Measurements from ENCODE around the gene CPNE7.

Gene CPNE7

DNA sequence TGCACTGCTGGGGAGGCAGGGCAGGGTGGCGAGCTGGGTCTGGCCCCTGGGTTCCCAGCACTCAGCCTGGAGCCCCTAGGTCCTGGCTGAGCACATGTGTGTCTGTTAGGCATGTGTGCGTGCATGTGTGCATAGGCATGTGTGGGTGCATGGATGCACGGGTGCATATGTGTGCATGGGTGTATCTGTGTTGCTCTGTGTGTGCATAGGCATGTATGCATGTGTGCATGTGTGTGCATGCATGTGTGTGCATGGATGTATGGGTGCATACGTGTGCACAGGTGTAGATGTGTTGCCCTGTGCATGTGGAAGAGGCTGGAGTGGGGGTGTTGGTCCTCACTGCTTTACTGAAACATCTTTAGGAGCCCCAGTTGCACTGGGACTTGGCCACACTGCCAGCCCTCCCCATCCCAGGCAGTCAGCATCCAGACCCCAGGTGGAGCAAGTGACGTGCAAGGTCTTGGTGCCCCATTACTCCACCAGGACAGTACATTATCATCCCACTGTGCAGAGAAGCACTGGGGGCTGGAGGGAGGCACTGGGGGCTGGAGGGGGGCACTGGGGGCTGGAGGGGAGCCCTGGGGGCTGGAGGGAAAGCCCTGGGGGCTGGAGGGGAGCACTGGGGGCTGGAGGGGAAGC, 27.5 kb downstream of the CPNE7 start:
- Histone ChIP-seq H3K9me3 (ENCODE audit: control insufficient read depth in 1 of 2, low read length in 2 of 2) (no peaks in the 10 kb centered on the region), H3K27me3 (ENCODE audit: control insufficient read depth in 1 of 2, insufficient read depth in 2 of 2, low read length in 2 of 2) (peaks cover 4% of the 10 kb centered on the region in 2 donors), H3K9ac (ENCODE audit: low read depth in 1 of 2, low read length in 2 of 2) (no peak overlapping the region), H3K4me3 (ENCODE audit: low read depth in 1 of 2, low read length in 2 of 2) (no peak overlapping the region), H3K4me1 (ENCODE audit: control insufficient read depth in 1 of 2, insufficient read depth in 2 of 2, low read length in 2 of 2) (peaks cover 4 to 10% of the 10 kb centered on the region in 2 donors), H3K27ac (ENCODE audit: low read depth, low read length) (no peak overlapping the region), H3K36me3 (ENCODE audit: control insufficient read depth in 1 of 2, insufficient read depth in 2 of 2, low read length in 2 of 2) (no peaks in the 10 kb centered on the region)

DNA sequence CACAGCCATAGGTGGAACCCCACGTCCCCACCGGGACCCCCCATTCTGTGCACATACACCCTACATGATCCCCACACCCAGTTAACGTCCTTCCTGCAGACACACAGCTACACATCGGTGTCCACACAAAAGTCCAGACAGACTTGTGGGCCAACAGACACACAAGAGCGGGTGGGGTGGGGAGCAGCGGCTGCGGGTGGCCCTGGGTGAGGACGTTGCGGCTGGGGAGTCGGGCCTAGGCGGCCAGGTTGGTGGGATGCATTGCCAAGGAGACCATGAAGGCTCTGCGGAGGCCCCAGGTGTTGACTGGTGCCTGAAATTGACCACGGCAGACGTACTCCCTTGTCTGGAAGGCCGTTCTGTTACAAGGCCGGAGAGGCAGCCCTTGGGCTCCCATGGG, 29.2 kb downstream of the CPNE7 start:
- Histone ChIP-seq H3K9me3 (ENCODE audit: control insufficient read depth in 1 of 2, low read length in 2 of 2) (no peaks in the 10 kb centered on the region), H3K9ac (ENCODE audit: low read depth in 1 of 2, low read length in 2 of 2) (no peak overlapping the region), H3K27ac (ENCODE audit: low read depth, low read length) (no peak overlapping the region), H3K27me3 (ENCODE audit: control insufficient read depth in 1 of 2, insufficient read depth in 2 of 2, low read length in 2 of 2) (peaks cover 4% of the 10 kb centered on the region in 2 donors), H3K4me1 (ENCODE audit: control insufficient read depth in 1 of 2, insufficient read depth in 2 of 2, low read length in 2 of 2) (peaks cover 13 to 18% of the 10 kb centered on the region in 2 donors), H3K4me3 (ENCODE audit: low read depth in 1 of 2, low read length in 2 of 2) (no peak overlapping the region), H3K36me3 (ENCODE audit: control insufficient read depth in 1 of 2, insufficient read depth in 2 of 2, low read length in 2 of 2) (no peaks in the 10 kb centered on the region)

DNA sequence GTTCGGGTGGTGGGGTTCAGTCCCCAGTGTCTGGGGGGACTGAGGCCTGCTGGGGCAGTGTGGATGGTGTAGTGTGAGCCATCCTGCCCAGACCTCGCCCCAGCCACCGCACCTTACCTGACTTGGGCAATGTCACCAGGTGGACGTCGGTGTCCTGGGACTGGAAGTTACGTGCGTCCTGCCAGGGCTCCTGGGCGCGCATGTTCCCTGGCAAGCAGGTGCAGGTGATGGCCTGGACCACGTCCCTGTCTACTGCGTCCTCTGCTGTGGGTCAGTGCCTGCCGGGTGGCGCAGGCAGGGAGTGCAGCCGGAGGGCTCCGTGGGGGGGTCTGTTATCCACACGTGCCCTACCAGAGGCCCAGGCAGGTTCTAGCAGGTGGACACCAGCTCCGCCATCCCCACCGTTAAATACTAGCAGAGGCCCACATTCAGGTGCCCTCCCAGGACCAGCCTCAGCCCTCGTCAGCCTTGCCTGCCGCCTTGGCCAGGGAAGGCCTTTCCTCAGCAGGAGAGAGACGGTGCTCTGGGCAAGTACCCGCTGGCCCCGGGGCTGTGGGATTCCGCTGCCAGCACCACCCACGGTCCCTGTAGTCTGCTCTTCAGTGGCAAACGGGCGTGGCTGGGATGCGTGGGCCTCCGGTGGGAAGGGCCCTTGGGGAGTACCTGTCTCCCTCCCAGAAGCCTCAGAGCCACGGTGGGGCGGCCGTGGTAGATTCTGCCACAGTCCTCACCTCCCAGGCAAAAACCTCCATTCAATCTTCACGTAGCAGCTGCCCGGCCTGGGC, 29.8 kb downstream of the CPNE7 start:
- Histone ChIP-seq H3K27ac (ENCODE audit: low read depth, low read length) (no peak overlapping the region), H3K27me3 (ENCODE audit: control insufficient read depth in 1 of 2, insufficient read depth in 2 of 2, low read length in 2 of 2) (peaks cover 4% of the 10 kb centered on the region in 2 donors), H3K9me3 (ENCODE audit: control insufficient read depth in 1 of 2, low read length in 2 of 2) (no peaks in the 10 kb centered on the region), H3K4me1 (ENCODE audit: control insufficient read depth in 1 of 2, insufficient read depth in 2 of 2, low read length in 2 of 2) (peaks cover 13 to 18% of the 10 kb centered on the region in 2 donors), H3K9ac (ENCODE audit: low read depth in 1 of 2, low read length in 2 of 2) (no peak overlapping the region), H3K36me3 (ENCODE audit: control insufficient read depth in 1 of 2, insufficient read depth in 2 of 2, low read length in 2 of 2) (no peaks in the 10 kb centered on the region), H3K4me3 (ENCODE audit: low read depth in 1 of 2, low read length in 2 of 2) (no peak overlapping the region)

DNA sequence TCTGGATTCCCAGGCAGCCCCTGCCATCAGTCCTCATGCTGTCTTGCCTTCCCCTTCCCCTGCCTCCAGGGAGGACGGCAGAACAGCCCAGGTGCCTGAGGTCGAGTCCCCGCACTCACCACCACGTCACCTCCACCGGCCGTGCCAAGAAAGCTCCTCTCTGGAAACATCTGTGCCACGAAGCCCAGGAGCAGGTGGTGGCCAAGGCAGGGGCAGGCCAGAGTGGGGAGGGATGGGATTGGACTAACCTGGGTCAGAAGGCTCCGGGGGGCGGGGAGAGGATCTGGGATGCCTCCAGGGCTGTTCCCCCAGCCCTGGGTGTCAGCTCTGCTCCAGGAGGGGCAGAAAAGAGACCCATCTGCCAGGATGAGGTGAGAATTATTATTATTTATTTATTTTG, 30.4 kb downstream of the CPNE7 start:
- Histone ChIP-seq H3K9ac (ENCODE audit: low read depth in 1 of 2, low read length in 2 of 2) (no peak overlapping the region), H3K4me1 (ENCODE audit: control insufficient read depth in 1 of 2, insufficient read depth in 2 of 2, low read length in 2 of 2) (peaks cover 13 to 18% of the 10 kb centered on the region in 2 donors), H3K36me3 (ENCODE audit: control insufficient read depth in 1 of 2, insufficient read depth in 2 of 2, low read length in 2 of 2) (no peaks in the 10 kb centered on the region), H3K4me3 (ENCODE audit: low read depth in 1 of 2, low read length in 2 of 2) (no peak overlapping the region), H3K27ac (ENCODE audit: low read depth, low read length) (no peak overlapping the region), H3K9me3 (ENCODE audit: control insufficient read depth in 1 of 2, low read length in 2 of 2) (no peaks in the 10 kb centered on the region), H3K27me3 (ENCODE audit: control insufficient read depth in 1 of 2, insufficient read depth in 2 of 2, low read length in 2 of 2) (peaks cover 4% of the 10 kb centered on the region in 2 donors)

DNA sequence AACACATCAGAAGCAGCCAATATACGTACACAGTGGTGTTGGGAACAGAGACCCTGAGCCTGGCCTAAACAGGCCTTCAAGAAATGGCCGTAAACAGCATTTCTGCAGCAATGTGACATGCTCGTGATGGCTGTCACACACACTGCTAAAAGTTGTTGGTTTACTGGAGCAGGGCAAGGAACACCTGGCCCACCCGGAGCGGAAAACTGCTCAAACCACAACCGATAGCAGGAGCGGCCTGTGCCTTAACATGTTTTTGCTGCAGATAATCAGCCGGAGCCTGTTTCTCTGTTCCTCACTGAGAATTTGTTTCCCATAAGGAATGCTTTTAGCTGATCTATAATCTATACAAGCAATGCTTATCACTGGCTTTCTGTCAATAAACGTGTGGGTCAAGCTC, 31.9 kb downstream of the CPNE7 start:
- Histone ChIP-seq H3K4me1 (ENCODE audit: control insufficient read depth in 1 of 2, insufficient read depth in 2 of 2, low read length in 2 of 2) (peaks cover 13 to 18% of the 10 kb centered on the region in 2 donors), H3K4me3 (ENCODE audit: low read depth in 1 of 2, low read length in 2 of 2) (no peak overlapping the region), H3K27ac (ENCODE audit: low read depth, low read length) (no peak overlapping the region), H3K36me3 (ENCODE audit: control insufficient read depth in 1 of 2, insufficient read depth in 2 of 2, low read length in 2 of 2) (no peaks in the 10 kb centered on the region), H3K27me3 (ENCODE audit: control insufficient read depth in 1 of 2, insufficient read depth in 2 of 2, low read length in 2 of 2) (peaks cover 4% of the 10 kb centered on the region in 2 donors), H3K9ac (ENCODE audit: low read depth in 1 of 2, low read length in 2 of 2) (no peak overlapping the region), H3K9me3 (ENCODE audit: control insufficient read depth in 1 of 2, low read length in 2 of 2) (no peaks in the 10 kb centered on the region)

DNA sequence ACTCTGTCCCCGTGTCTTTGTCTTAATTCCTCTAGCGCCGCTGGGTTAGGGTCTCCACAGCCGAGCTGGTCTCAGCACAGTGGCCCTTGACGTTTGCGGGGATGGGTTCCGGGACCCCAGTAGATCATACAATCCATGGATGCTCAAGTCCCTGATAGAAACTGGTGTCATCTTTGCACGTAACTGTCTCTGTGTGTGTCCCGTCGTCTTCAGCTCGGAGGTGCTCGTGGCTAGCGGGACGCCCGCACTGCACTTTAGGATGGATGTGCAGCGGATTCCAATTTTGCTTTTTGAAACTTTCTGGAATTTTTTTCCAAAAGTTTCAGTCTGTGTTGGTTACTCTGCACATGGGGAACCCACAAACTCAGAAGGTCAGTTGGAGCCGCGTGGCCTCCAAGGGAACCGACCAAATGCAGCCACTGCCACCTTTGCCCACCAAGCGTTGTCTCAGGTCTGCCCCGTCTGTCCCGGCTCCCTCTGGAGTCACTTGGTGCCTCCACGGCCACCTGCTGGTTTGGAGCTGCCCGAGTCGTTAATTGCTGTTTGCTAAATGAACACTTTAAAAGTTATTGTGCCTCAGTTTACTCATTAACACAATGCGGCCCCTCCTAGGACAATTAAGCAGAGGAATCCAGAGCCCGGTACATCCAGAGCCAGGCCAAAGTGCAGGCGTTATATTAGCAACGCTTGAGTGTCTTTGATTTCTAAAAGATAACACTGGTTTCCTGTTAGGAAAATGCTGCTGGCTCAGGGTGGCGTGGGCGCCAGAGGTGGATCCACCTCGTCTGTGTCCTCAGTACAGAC, 32.6 kb downstream of the CPNE7 start:
- Histone ChIP-seq H3K4me1 (ENCODE audit: control insufficient read depth in 1 of 2, insufficient read depth in 2 of 2, low read length in 2 of 2) (peaks cover 17% of the 10 kb centered on the region in 2 donors), H3K9ac (ENCODE audit: low read depth in 1 of 2, low read length in 2 of 2) (no peak overlapping the region), H3K36me3 (ENCODE audit: control insufficient read depth in 1 of 2, insufficient read depth in 2 of 2, low read length in 2 of 2) (no peaks in the 10 kb centered on the region), H3K27me3 (ENCODE audit: control insufficient read depth in 1 of 2, insufficient read depth in 2 of 2, low read length in 2 of 2) (peaks cover 0 to under 1% of the 10 kb centered on the region in 2 donors), H3K27ac (ENCODE audit: low read depth, low read length) (no peak overlapping the region), H3K4me3 (ENCODE audit: low read depth in 1 of 2, low read length in 2 of 2) (no peak overlapping the region), H3K9me3 (ENCODE audit: control insufficient read depth in 1 of 2, low read length in 2 of 2) (no peaks in the 10 kb centered on the region)

DNA sequence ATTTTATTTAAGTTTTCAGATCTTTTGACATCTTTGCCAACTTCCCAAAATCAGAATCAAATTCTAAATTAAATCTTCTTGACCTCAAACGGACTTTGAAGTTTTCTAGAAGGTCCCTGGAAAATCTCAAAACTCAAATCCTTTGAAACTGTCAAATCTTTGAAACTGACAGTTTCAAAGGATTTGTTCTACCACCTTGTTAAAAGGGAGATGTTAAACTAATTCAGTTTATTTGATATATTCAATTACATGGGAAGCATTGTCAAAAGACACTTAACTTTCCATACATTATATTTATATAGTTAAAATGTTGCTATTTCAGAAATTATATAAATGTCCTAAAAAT, 34.5 kb downstream of the CPNE7 start:
- Histone ChIP-seq H3K4me1 (ENCODE audit: control insufficient read depth in 1 of 2, insufficient read depth in 2 of 2, low read length in 2 of 2) (peaks cover 20 to 21% of the 10 kb centered on the region in 2 donors), H3K27ac (ENCODE audit: low read depth, low read length) (no peak overlapping the region), H3K27me3 (ENCODE audit: control insufficient read depth in 1 of 2, insufficient read depth in 2 of 2, low read length in 2 of 2) (no peaks in the 10 kb centered on the region), H3K36me3 (ENCODE audit: control insufficient read depth in 1 of 2, insufficient read depth in 2 of 2, low read length in 2 of 2) (no peaks in the 10 kb centered on the region), H3K4me3 (ENCODE audit: low read depth in 1 of 2, low read length in 2 of 2) (no peak overlapping the region), H3K9ac (ENCODE audit: low read depth in 1 of 2, low read length in 2 of 2) (no peak overlapping the region), H3K9me3 (ENCODE audit: control insufficient read depth in 1 of 2, low read length in 2 of 2) (no peaks in the 10 kb centered on the region)

DNA sequence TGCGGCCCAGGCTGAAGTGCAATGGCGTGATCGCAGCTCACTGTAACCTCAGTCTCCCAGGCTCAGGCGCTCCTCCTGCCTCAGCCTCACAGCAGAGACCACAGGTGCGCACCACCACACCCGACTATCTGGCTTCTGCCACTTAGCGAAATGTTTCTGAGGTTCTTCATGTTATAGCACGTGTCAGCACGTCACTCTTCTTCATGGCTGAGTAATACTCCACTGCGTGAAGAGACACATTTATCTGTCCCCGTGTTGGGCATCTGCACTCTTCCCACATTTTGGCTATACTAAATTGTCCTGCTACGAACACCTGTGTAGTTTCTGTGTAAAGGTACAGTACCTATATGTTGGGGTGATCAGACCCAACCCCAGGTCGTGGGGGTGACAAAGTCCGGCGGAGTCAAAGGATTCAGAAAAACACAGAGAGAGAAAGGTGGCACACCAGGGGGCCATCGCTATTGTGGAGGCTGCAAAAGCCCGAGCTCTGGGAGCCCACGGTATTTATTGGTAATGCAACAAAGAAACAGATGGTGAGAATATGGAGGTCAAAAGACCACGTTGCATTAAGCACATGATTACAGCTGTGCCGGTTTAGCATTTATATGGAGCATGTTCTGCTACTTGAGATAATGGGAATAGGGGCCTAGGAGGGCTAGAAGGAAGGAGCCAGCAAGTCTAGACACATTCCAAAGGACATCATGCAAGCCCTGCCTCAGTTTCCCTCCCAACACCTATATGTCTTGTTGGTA, 37.0 kb downstream of the CPNE7 start:
- Histone ChIP-seq H3K9ac (ENCODE audit: low read depth in 1 of 2, low read length in 2 of 2) (peak overlapping the region; percentile 63 to 66), H3K4me3 (ENCODE audit: low read depth in 1 of 2, low read length in 2 of 2) (peak overlapping the region; percentile 61 to 65), H3K4me1 (ENCODE audit: control insufficient read depth in 1 of 2, insufficient read depth in 2 of 2, low read length in 2 of 2) (peaks cover 21 to 25% of the 10 kb centered on the region in 2 donors), H3K27ac (ENCODE audit: low read depth, low read length) (no peak overlapping the region), H3K9me3 (ENCODE audit: control insufficient read depth in 1 of 2, low read length in 2 of 2) (no peaks in the 10 kb centered on the region), H3K36me3 (ENCODE audit: control insufficient read depth in 1 of 2, insufficient read depth in 2 of 2, low read length in 2 of 2) (no peaks in the 10 kb centered on the region), H3K27me3 (ENCODE audit: control insufficient read depth in 1 of 2, insufficient read depth in 2 of 2, low read length in 2 of 2) (no peaks in the 10 kb centered on the region)

DNA sequence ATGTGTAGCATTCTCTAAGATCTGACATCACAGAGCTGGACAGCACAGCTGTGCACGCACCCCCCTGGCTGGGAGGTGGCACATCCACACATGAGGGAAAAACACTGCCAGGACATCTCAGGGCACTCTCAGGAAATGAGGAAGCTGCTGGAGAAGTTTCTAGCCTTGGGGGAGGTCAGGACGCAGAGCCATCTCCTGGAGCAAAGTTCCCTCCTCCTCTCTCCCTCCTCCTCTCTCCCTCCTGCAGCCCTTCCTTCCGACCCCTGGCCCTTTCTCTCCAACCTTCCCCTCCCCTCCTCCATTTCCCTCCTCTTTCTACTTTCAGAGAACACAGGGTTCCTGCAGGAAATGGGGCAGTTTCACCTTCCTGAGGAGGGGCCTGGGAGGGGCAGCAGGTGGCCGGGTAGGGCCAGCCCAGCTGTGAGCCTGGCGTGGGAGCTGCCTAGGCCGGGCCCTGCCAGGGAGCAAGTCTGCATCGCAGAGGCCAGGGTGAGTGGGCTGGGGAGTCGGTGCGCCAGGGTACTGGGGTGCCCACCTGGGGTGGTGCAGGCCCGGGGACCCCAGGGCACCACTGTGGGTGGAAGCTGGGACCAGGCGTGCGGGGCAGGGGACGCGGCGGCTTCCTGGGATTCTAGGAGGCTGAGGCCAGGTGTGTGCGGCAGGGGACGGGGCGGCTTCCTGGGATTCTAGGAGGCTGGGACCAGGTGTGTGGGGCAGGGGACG, 37.8 kb downstream of the CPNE7 start, which contains the start of gene DPEP1:
Gene DPEP1 (plus strand): TSS at position 412 of the 723 bp plus-strand sequence. CDS start 16,769 bp downstream, outside the sequence.
- no peaks in the 10 kb centered on the region for H3K9me3 ChIP-seq (ENCODE audit: control insufficient read depth in 1 of 2, low read length in 2 of 2)
- peak within 1 kb of the TSS; percentile 63 to 66 for H3K9ac ChIP-seq (ENCODE audit: low read depth in 1 of 2, low read length in 2 of 2)
- H3K36me3 ChIP-seq (ENCODE audit: control insufficient read depth in 1 of 2, insufficient read depth in 2 of 2, low read length in 2 of 2) = no peaks in the 10 kb centered on the region
- H3K27me3 ChIP-seq (ENCODE audit: control insufficient read depth in 1 of 2, insufficient read depth in 2 of 2, low read length in 2 of 2) = no peaks in the 10 kb centered on the region
- peaks cover 13 to 17% of the 10 kb centered on the region in 2 donors for H3K4me1 ChIP-seq (ENCODE audit: control insufficient read depth in 1 of 2, insufficient read depth in 2 of 2, low read length in 2 of 2)
- H3K27ac ChIP-seq (ENCODE audit: low read depth, low read length) = no peak within 1 kb of the TSS
- H3K4me3 ChIP-seq (ENCODE audit: low read depth in 1 of 2, low read length in 2 of 2) = peak within 1 kb of the TSS; percentile 61 to 65
